NCI-H82 (cell line): ENCODE measurements around the gene TRPV4.
"Not testable (repeated sequence)": the region's sequence is repeated elsewhere in the genome, so short reads cannot be mapped to it uniquely, and the experiment has no call there.

Experiments used
- DNase-seq: peaks from one replicate; lab custom pipeline; 2025; lab: John Stamatoyannopoulos, UW

TRPV4 gene

DNA sequence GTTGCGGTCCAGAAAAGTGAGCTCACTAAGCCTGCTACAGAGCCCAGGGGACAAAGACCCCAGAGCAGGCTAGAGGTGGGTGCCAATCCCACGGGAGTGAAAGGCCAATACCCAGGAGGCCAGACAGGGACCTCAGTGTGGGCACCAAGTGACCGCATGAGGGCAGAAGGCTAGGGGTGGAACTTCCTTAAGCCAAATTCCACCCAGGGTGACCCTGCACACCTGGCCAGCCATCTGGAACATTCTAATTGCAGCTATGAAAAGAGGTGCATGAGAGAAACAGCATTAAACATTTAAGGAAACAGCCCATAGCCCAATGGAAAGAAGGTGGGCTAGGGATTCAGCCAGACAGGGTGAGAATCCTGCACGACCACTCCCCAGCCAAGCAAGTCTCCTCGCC lies 27.8 kb upstream of the TRPV4 start:
- no peak for DNase-seq

DNA sequence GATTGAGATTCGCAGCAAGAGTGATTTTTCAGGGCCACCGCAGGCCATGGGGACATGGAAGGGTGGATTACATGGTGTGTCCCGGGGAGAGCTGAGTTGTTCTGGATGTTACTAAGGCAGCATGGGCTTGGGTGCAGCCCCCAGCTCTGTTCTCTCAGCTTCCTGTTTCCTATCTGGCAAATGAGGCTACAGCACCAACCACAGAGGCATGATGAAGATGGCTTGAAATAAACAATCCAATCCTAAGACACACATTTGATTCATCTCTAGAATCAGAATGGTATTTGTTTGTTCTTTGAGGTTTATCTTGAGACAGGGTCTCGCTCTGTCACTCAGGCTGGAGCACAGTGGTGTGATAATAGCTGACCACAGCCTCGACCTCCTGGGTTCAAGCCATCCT lies 25.6 kb upstream of the TRPV4 start:
- no peak for DNase-seq

DNA sequence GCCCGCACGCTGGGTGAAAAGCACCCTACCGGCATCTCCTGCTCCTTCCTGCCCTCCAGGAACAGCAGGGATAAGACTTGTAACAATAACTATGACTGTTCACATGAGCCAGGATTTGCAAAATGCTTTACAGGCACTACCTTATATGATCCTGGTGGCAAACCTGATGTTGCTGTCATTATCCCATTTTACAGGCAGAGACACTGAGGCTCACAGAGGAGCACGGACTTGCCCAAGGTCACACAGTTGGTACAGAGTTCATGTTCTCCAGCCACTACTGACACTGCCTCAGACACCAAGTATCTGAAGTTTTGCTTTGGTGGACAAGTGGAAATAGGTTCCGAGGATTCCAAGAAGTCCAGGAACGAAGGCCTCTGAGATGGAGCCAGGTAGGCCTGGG lies 24.5 kb upstream of the TRPV4 start:
- DNase-seq, result no peak

DNA sequence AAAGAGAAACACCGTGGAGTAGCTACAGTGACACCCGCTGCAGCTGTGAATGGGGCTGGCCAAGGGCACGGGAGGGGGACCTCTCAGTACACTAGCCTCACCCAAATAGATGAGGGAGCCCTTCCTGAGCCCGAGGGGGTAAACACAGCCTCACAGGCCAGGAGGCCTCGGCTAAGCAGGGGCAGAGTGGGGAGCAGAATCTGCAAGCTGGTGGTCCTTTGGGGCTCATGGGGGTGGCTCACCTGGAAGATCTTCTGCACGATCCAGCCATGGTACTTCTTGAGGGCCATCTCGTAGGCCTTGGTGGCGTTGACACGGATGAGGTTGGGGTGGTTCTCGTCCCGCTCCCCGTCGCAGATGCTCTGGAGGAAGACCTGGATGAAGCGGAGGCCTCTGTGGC lies 22.2 kb upstream of the TRPV4 start:
- DNase-seq, result no peak

DNA sequence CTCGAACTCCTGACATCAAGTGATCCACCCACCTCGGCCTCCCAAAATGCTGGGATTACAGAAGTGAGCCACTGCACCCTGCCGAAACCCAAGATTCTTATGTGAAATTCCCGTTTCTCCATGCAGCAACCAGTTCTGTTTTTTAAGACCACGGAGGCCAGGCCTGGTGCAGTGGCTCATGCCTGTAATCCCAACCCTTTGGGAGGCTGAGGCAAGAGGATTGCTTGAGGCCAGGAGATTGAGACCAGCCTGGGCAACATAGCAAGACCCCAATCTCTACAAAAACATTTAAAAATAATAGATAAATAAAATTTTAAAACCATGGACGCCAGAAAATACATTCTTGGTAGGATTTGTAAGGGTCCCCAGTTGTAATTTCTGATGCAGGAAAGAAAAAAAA lies 17.3 kb upstream of the TRPV4 start:
- not testable (repeated sequence) for DNase-seq

DNA sequence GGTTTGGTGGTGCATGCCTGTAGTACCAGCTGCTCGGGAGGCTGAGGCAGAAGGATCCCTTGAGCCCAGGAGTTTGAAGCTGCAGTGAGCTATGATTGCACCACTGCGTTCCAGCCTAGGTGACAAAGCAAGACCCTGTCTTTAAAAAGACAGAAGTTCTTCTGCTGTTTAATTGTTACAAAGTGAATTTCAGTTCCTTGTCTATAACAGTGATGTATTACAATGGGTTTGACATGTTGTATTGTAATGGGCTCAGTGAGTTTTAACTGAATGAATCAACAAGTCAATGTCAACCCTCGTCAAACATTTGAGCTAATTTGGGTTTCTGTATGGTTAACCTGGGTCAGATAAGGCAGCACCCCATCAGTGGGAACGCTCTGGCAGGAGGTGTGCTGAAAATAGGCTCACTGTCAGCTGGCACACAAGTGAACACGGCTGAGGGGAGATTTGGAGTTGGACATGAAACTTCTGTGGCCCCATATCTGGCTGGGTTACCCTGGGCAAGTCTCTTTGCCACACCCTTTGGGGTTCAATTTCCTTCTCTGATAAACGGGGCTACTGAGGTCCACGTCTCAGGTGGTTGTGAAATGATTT lies 14.0 kb upstream of the TRPV4 start:
- no peak for DNase-seq

DNA sequence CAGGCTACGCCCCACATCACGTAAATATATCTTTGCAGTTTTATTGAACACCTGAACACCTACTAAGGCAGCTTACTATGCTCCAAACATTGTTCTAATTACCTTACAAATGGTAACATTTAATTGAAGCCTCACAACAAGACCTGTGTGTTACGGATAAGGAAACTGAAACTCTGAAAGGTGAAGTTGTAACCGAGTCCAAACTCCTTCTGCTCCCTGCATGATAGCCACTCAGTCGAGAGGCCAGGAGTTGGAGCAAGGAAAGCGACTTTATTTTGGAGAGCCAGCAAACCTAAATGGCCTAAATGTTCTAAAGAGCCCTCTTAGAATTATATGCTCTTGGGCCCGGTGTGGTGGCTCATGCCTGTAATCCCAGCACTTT lies 12.6 kb upstream of the TRPV4 start:
- no peak for DNase-seq

DNA sequence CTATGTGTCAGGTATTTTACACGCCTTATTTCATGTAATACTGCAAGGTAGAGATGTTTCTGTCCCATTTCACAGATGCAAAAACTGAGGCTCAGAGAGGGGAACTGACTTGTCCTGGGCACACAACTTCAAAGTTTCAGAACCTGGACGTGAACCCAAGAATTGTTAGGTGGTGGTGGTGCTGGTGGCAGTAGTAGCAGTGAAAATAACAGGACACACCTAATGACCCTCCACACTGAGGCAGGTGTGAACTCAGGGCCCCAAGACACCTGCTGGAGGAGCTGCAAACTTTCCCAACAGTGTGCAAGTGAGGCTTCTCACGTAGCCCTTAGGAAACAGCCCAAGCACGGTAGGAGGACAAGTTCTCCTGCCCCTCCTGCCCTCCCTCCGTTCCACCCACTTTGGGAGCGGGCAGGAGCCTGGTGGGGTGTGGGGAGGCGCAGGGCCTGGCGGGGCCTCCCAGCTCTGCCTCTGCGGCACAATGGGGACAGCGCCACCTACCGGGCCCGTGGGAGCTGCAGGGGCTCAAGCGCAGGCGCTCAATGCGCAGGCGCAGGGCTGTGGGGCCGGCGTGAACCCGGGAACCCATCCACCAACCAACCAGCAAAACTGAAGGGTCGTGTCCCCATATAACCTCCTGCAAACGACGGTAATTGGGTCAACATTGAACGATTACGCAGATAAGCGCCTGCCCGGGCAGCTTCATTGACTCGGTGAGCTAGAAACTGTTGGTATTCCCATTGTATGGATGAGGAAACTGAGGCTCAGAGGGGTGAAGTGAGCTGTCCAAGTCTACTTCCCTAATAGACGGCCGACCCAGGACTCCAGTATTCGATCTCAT lies 12.0 kb upstream of the TRPV4 start:
- DNase-seq, result peak; percentile 92

DNA sequence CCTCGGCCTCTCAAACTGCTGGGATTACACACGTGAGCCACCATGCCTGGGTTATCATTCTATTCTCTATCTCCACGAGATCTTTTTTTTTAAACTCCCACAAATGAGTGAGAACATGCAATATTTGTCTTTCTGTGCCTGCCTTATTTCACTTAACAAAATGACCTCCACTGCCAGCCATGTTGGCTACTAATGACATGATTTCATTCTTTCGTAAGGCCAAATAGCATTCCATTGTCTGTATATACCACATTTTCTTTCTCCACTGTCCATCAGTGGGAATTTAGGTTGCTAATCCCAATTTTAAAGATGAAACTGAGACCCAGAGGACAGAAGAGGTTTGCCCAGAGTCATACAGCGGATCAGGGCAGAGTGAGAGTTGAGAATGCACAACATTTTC lies 10.9 kb upstream of the TRPV4 start:
- no peak for DNase-seq

DNA sequence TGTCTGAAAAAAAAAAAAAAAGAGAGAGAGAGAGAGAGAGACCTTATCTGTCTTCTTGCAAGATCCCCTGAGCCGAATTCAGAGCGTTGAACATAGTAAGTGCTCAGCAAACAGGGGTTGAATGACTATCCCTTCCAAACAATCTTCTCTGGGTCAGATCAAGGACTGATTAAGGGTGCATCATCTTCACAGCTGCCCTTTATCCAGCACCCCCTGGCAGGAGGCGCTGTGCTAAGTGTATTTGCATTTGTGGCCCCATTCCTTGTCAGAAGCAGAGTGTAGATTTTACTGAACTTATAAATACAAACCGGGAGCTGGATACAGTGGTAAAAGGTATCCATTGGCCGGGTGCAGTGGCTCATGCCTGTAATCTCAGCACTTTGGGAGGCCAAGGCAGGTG lies 8.8 kb upstream of the TRPV4 start:
- no peak for DNase-seq

DNA sequence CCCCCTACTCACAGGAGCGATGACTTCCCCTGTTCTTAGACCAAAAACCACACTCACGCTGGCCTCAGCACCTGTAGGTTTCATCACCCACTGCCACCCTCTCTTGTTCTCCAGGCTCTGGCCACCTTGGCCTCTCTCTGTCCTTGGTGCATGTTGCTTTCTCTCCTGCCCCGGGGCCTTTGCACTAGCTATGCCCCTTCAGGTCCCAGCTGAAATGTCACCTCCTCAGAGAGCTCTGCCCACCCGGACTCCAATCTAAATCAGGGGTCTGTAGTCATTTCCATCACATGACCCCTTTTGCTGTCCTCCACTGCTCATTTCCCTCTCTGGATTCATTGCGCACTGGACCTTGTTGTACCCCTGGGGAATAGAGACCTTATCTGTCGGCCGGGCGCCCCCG lies 8.2 kb upstream of the TRPV4 start:
- DNase-seq, result no peak

DNA sequence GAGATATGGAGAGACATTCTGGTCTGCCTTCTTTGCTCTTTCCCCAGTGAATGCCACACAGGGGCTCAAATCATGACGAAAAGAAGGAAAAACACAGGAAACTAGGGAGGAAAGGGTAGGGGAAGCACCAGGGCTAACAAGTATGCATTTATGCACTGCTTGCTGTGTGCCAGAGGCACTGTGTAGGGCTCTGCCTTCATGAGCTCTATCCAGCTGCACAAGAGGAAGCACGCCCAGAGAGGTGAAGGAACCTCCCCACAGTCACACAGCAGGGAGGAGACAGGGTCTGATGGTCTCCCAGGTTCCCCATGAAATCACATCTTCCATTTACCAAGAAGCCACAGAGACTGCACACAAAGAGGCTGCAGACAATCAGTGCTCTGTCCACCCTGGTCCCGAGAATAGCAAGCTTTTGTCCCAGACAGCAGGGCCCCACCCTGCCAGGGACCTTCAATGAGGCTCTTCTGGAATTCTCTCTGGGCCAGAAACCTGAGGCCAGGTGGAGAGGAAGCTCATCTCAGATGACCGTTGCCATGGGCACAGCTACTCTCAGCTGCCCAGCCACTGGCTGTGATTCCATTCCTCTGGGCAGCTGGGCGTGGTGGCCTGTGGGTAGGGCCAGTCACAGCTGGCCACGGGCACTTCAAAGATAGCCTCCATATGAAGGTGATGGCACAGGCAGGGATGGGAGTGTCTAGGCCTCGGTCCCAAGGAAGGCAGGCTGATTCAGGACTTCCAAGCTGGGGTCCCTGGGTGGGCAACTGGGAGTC lies 7.3 kb upstream of the TRPV4 start:
- no peak for DNase-seq

DNA sequence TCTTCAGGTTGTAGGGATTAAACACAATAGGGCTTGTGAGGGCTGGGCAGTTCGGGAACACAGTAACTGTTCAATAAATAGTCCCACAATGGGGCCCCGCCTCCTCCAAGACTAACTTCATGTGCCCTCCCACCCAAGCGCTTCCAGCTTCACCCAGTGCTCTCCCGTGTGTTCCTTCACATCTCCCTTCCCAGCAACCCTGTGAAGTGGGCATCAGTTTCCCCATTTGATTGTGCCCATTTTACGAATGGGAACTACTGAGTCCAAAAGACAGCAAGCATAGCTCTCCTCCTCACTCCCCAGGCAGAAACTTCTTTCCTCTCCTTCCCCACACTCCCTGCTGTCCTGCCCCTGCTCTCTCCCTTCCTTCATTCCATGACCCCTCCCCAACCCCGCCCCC lies 6.2 kb upstream of the TRPV4 start:
- no peak for DNase-seq

DNA sequence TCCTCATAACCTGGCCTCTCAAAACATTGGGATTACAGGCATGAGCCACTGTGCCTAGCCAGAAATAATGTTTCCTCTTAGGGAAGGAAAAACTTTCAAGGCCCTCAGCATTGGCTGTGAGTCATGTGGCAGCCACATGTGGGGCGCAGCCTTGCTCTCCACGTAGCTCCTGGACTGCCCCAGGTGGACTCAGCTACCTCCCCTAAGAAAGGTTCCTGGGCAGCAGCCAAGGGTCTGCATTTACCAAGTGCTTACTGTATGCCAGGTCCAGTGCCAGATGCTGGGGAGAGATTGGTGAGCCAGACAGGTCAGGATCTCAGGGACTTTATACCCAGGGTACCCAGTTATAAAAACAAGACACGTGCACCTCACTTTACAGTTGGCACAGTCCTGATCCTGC lies 3.7 kb upstream of the TRPV4 start:
- no peak for DNase-seq

DNA sequence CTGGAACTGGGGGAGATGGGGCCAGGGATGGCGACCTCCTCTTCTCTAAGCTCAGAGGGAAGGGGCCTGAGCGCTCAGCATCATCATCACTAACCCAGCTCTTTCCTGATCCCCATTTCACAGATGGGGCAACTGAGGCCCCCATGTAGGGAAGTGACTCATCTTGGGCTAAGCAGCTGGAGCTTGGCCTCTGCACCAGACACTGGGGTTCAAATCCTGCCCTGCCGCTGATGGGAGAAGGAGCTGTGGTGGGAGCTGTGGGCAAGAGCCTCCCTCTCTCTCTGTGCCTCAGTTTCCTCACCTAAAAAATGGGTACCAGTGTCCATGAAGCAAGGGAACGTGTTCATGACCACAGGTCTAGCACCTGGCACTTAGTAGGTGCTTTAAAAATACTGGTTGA lies 2.6 kb upstream of the TRPV4 start:
- DNase-seq, result no peak

DNA sequence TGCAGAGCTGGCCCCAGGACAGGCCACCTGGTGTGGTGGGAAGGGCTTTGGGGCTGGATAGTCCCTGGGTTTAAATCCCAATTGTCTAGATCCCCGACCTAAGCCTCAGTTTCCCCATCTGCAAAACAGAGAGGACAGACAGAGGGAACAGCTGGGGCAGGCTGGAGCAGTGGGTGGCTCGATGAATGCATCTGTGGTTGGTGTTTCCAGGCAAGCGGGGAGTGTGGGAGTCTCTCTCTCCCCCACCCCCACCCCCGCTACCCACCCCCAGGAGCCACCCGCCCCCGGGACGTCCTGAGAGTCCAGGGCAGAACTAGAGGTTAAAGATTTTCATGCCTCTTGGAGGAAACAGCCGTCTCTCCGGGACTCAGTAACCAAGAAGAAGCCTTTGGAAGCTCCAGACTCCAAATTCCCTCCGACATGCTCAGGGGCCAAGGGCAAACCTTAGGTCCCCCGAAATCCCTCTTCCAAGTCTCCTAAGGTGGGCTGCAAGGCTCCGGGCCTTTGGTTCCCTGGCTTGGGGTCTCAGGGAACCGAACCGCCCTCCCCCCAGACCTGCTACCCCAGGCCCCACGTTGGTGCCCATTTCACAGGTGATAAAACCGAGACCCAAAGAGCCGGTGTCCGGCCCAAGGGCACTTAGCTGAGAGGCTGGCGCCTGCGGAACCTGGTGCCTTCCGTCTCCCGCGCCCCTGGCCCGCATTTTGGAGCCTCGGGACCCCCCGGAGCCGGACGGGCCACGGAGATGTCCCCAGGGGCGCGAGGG lies 474 bp downstream of the TRPV4 start:
- DNase-seq, result no peak

DNA sequence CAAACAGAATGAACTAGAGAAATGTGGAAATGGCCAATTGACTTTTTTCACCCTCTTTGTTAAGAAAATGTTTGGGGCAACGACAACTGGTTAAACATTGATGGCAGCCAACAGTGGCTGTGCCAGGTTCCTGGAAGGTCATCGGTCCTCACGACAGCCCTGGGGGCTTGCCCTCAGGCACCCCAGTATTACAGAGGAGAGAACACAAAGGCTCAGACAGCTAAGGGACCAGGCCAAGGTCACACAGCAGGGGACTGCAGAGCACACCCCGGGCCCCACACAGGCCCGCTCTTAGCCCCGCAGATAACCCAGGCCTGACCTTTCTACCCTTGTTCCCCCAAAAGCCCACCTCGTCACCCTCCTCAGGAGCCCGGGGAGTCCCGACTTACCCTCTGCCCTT lies 1.3 kb downstream of the TRPV4 start:
- DNase-seq, result no peak

DNA sequence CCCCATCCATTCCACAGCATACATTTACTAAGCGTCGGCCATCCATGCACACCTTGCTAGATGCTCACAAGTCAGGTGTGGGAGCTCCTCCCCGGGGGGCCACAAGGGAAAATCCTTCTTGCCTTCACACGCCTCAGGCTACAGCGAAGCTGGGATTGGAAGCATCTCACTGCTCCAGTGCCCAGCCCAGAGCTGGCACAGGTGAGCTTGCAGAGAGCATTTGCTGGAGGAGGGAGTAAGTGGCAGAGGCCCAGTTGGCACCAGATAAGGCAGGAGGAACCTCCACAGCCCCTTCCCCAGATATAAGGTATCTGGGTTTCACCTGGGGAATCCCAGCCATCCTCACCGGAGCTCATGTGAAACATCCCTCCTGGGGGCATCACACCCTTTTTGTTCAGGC lies 1.8 kb downstream of the TRPV4 start:
- no peak for DNase-seq

DNA sequence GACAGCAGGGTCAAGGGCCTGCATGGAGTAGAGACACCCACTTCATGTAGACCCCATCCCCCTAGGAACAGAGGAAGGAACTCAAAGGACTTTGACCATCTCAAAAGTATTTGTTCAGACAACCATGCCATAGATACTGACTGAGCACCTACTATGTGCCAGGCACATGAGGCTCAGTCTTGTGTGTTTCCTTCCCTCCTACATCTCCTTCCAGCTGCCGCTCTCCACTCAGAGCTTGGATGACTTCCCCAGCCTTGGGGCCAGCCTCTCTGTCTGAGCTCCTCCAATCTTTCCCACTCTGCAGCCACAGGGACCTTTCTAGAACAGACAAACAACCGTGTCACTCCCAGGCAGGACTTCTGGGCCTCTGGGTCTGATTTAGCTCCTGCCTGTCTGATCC lies 2.5 kb downstream of the TRPV4 start:
- no peak for DNase-seq

DNA sequence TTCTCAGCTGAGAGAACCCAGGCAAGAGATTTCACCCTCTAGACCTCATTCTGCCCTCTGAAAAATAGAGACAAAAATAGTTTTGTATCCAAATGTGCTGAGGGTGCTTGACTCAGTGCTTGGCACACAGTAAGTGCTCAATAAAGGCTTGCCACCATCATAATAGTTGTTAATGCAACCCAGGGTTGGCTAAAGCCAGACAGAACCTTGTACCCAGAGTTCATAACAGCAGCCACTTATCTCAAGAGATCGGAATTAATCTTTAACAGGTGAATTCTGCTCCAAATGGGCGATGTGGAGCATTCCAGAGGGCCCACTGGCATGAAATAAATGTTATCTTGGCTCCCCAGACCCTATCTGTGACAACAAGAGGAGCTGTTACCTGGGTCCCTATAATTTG lies 2.9 kb downstream of the TRPV4 start:
- no peak for DNase-seq

DNA sequence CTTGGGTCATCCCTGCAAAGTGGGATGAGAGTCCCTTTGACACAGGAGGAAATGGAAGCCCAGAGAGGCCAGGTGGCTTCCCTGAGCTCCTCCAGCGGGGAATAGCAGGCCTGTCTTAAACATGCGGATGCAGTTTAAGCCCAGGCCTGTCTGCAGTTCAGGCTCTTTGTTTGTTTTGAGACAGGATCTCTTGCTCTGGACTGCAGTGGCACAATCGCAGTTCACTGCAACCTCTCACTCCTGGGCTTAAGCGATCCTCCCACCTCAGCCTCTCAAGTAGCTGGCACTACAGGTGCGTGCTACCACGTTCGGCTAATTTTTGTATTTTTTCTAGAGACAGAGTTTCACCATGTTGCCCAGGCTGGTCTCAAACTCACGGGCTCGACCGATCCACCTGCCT lies 3.5 kb downstream of the TRPV4 start:
- no peak for DNase-seq

DNA sequence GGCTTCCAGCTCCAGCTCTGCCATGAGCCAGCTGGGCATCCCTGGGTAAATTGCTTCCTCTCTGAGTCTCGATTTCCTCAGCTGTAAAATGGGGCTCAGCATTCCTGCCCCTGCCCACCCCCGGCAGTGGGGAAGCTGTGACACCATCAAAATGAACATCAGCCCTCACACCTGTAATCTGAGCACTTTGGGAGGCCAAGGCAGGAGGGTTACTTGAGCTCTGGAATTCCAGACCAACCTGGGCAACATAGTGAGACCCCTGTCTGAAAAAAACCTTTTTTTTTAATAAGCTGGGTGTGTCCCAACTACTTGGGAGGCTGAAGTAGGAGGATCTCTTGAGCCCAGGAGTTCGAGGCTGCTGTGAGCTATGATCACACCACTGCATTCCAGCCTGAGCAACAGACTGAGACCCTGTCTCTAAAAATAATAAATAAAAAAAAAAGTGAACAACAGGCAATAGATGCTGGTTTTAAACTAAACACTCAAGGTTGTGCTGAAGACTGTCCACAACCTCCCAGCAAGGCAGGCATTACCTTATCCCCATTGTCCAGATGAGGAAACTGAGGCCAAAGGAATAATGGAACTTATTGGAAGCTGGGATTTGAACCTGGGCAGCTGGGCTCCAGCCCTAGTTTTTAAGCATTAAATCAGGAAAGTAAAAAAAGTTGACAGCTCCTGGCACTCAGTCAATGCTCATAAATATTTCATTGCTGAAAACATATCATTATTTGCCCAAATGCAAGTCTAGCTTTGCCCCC lies 4.3 kb downstream of the TRPV4 start:
- DNase-seq, result no peak
